GM18499 (cell line): ENCODE measurements around the gene HDGF.

Experiments
- ATAC-seq: cut with Tn5 transposase; IDR thresholded peaks from one replicate; pipeline ENCODE4 v1.9.1; 2021; ENCODE audit warnings: moderate number of reproducible peaks; ENCODE audit not compliant: insufficient read depth, unreplicated experiment

HDGF gene

GRCh38 chr1:156705321-156705917, 46.1 kb downstream of the HDGF start, which contains the start of gene CRABP2:
Gene CRABP2, minus strand, starts transcription at chr1:156705583. Its CDS starts 137 bp downstream, at chr1:156705446.
- no peak for ATAC-seq

DNA sequence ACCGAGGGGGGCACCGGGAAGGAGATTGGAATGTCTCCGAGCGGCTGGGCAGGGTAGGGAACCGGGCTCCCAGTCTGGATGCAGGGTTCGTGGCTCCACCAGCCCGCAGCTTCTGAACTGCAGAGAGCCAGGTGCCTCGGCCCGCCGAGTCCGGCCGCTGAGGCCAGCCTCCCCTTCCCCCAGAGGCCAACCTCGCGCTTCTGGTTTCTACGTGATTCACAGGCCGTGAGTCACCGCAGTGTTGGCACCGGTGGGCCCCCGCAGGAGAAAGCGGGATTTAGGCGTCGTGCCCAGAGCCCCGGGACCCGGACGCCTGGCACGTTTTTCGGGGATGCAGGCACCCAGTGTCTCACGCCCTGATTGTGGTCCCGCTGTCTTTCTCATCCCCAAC, 46.5 kb downstream of the HDGF start:
- no peak for ATAC-seq

DNA sequence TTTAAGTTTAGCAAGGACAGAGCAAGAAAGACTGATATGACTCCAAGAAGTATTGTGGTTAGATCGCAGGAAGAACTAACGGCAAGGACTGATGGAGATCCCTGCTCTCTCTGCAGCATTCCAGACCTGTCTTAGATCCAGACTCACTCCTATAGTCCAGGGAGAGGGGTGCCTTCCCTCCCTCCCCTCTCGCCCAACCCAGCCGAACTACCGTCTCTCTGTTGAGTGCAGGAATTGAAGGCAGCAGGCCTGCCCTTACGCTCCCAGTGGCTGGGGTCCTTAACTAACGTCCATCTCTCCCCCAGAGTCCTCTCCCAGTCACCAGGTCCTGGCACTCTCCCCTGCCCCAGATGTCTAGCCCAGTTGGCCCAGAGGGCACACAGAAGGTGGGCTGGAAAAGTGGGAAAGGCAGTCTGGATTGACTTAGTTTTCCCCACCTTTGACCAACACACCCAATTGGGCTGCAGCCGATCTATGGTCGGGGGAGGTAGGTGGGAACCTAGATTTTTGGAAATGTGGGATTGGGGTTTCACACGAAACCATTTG, 47.2 kb downstream of the HDGF start:
- no peak for ATAC-seq

GRCh38 chr1:156703741-156704140, 47.7 kb downstream of the HDGF start:
- ATAC-seq: no peak

DNA sequence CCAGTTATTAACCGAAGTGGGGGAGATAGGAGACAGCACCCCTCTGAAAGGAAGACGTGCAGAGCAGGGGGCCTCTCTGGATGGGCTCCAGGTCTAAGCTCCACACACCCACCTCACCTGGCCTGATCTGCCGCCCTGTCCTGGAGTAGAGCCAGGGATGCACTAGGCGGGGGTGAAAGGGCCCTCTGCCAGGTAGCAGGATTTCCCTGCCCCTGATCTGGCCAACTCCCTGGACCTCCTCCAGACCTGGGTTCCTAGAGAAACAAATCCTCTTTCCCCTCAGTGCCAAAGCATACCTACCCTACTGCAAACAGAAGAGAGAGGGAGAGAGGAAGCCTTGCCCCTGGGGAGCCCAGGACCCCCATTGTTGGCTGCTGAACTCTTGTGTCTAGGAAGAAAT, 48.1 kb downstream of the HDGF start:
- ATAC-seq: no peak

- ATAC-seq: no peak
These were observed 50.5 kb downstream of the HDGF start for GRCh38 chr1:156700736-156701531.

- ATAC-seq: no peak
These were observed 52.5 kb downstream of the HDGF start for GRCh38 chr1:156698995-156699394.

DNA sequence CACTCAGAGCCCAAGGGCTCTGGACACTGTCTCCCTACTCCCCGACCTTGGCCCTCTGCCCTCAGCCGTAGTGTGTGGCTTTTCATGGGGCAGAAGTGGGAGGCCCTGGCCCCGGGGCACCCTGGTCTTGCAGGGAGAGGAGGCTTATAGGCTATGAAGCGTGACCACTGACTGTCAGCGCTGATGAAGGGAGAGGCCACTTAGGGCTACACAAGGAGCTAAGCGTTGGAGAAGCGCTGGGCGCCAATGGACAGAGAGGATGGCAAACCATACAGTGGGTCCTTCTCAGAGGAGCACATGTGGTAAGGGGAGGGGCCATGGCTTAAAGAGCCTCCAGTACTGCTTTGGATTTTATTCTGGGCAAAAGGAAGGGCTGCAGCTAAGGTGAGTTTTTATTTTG, 54.0 kb downstream of the HDGF start:
- no peak for ATAC-seq

- no peak for ATAC-seq
These were observed 54.7 kb downstream of the HDGF start for GRCh38 chr1:156696755-156697154.

- no peak for ATAC-seq
These were observed 56.8 kb downstream of the HDGF start for GRCh38 chr1:156694690-156694962.

- ATAC-seq: no peak
These were observed 57.4 kb downstream of the HDGF start for GRCh38 chr1:156693848-156694689.

GRCh38 chr1:156692925-156693847, 58.3 kb downstream of the HDGF start:
- no peak for ATAC-seq

GRCh38 chr1:156692441-156692924, 59.0 kb downstream of the HDGF start:
- ATAC-seq: no peak
